WI38 (cell line): ENCODE data around the gene TTC32.
A peak's percentile ranks its signal among the peaks of the same experiment; 100 is the strongest.

Experiments
- H3K4me3 ChIP-seq: 2 replicates; pipeline ENCODE4 v1.5.1; 2011; ENCODE audit warnings: low read depth, mild to moderate bottlenecking, control low read depth, low read length
- CTCF ChIP-seq: IDR thresholded peaks from 2 replicates; pipeline ENCODE4 v1.5.1; 2012; ENCODE audit warnings: low read depth, mild to moderate bottlenecking, control low read depth, low read length

TTC32 gene

GRCh38 chr2:19901442-19902215, at the start of gene TTC32:
TSS of gene TTC32 (minus strand) at chr2:19901983. CDS start at chr2:19901854, 129 bp downstream.
- no peak for TF ChIP-seq CTCF
- H3K4me3 ChIP-seq, result peak within 1 kb of the TSS; percentile 95

GRCh38 chr2:19949071-19949470, 47.3 kb upstream of the TTC32 start:
- TF ChIP-seq CTCF, result no peak
- H3K4me3 ChIP-seq, result no peak overlapping the region

GRCh38 chr2:19947184-19947940, 45.6 kb upstream of the TTC32 start:
- no peak overlapping the region for H3K4me3 ChIP-seq

GRCh38 chr2:19944205-19944845, 42.5 kb upstream of the TTC32 start:
- H3K4me3 ChIP-seq, result no peak overlapping the region
- TF ChIP-seq CTCF, result no peak

More at GRCh38 chr2:19947184-19947940, 45.6 kb upstream of the TTC32 start:
- TF ChIP-seq CTCF, result no peak

GRCh38 chr2:19943189-19943588, 41.4 kb upstream of the TTC32 start:
- no peak overlapping the region for H3K4me3 ChIP-seq
- TF ChIP-seq CTCF, result no peak

GRCh38 chr2:19942199-19942598, 40.4 kb upstream of the TTC32 start:
- TF ChIP-seq CTCF, result no peak

More at GRCh38 chr2:19942199-19942598, 40.4 kb upstream of the TTC32 start:
- no peak overlapping the region for H3K4me3 ChIP-seq
